Measurements from ENCODE around the gene WDFY2. TPM values are rescaled to one million over a fixed set of nuclear protein-coding genes. Genes with fewer than 3 reads are reported as not detected.
"Not testable (repeated sequence)": the region's sequence is repeated elsewhere in the genome, so short reads cannot be mapped to it uniquely, and the experiment has no call there.

WDFY2 gene
- polyA plus RNA-seq, 1 donor: 19.8 TPM

- no peak for DNase-seq
Measured at GRCh38 chr13:51630288-51630615, 46.0 kb downstream of the WDFY2 start.

- DNase-seq: no peak
Measured at GRCh38 chr13:51632591-51633362, 48.5 kb downstream of the WDFY2 start.

DNA sequence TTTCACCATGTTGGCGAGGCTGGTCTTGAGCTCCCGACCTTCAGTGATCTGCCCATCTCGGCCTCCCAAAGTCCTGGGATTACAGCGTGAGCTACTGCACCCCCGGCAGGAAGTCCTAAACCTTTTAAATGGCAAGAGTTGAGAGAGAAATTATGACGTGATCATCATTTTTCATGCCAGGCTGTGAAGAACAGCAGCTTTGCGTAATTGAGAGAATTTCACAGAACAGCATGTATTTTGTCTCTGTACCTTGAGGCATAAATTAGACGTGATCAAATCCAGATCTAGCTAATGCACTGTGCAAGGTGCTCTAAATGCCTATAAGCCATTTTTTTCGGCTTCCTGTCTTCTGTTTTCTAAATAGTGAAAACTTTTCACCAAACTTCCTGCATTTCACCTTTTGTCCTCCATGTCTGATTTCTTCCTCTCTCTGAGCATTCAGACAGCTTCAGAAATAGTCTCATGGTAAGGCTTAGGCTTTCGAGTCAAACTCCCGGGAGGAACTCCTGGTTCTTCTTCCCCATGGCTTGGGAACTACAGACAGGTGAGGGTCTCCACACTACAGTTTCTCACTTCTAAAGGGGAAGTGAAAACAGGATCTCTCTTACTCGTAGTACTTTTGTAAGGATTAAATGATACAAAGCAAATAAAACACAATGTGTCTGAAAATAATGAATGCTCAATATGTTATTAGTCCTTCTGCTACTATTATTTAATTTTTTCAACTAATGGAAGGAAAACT, 51.0 kb downstream of the WDFY2 start:
- DNase-seq: no peak

DNA sequence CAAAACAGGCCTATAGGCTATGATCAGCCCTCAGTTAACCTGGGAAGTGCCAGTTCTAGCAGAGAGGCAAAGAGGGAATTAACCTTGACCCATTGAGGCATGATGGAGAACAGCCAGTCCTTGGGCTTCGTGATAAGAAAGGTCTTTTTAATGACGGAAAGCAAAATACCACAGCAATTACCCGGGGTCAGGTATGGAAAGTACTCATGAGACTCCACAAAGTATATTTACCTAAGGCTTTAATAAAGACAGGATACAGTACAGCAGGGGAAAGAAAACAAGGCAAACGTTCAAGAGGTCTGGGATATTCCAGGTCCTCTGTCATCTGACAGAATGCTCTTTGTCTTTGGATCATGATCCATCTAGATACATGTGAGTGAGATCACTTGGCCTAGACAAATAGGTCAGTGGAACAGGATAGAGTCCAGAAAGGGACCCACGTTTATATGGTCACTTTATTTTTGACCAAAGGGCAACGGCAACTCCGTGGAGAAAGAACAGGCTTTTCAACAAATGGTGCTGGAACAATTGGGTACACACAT, 52.2 kb downstream of the WDFY2 start:
- DNase-seq: no peak

GRCh38 chr13:51637852-51638215, 53.6 kb downstream of the WDFY2 start:
- DNase-seq: no peak

GRCh38 chr13:51638216-51638871, 54.1 kb downstream of the WDFY2 start:
- DNase-seq: no peak

- no peak for DNase-seq
Measured at GRCh38 chr13:51639171-51639570, 54.9 kb downstream of the WDFY2 start.

DNA sequence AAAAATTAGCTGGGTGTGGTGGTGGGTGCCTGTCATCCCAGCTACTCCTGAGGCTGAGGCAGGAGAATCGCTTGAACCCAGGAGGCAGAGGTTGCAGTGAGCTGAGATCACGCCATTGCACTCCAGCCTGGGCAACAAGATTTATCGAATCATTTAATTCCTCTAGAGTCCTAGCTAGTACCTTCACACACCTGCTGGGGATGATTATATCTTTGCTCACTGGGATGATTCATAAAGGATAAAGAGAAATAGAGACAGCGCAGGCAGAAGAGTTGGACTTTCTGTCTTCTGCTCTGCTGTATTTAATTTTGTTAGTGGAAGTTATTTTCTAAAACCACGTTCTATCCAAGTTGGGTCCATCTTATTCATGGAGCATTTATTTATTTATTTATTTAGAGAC, 56.4 kb downstream of the WDFY2 start:
- DNase-seq: not testable (repeated sequence)

GRCh38 chr13:51643105-51643881, 59.0 kb downstream of the WDFY2 start:
- no peak for DNase-seq

GRCh38 chr13:51643882-51644281, 59.6 kb downstream of the WDFY2 start:
- no peak for DNase-seq

GRCh38 chr13:51644654-51645053, 60.4 kb downstream of the WDFY2 start:
- no peak for DNase-seq

DNA sequence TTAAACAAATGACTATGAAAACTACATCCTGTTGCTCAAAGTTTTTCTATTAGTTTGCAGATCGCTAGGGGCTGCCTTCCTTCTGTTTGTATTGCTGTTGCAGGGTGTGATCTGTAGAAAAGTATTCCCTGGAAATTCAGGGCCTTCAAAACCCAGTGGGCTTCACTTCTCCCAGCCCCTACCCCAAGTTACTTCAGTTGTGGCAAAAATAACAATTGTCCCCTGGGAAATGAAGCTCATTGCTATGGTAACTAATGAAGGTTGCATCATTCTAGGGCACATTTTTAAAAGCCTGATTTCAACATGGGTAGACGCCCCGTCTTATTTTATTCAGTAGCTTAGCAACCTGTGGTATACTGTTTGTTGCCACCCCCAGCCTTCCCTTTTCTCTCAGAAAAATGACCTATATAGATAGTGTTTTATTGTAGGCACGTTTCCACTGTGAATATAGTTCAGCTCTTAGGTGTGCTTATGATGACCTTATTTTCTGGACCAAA, 60.9 kb downstream of the WDFY2 start:
- DNase-seq: no peak

DNA sequence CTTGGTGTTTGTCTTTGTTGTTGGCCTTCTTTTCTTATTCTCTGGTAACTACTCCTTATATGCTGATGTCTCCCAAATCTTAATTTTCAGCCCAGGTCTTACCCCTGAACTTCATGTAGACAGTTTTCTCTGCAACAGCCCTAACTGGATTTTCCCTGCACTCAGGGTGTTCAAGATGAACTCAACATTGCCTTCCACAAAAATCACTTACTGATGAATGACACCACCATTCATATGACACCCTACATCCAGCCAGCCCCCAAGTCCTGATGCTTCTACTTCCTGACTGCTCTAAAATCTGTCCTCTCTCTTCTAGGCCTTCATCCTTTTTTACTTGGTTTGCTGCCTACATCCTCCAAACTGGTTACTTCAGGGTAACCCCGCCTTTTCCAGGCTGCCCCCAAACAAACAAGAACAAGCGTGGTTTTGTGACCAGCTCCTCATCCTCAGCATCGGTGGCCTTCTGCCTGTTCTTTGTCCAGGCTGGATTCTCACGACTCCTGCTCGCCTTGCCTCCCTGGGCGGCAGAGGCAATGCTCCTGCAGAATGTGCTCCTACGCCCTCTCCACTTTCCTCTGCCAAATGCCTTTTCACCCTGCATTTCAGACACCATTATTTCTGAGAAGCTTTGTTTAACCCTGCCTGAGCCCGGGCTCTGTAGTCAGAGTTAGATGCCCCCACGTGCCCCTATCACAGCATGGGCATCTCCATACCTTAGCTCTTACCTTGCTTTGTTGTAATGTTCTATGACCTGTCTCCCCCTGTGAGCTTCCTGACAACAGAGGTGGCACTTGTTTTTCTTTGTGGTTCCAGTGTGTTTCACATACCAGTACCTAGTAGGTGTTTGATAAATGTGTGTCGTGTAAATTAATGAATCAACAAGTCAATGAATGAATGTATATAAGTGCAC, 61.8 kb downstream of the WDFY2 start:
- no peak for DNase-seq

GRCh38 chr13:51647067-51647466, 62.8 kb downstream of the WDFY2 start:
- DNase-seq: no peak

DNA sequence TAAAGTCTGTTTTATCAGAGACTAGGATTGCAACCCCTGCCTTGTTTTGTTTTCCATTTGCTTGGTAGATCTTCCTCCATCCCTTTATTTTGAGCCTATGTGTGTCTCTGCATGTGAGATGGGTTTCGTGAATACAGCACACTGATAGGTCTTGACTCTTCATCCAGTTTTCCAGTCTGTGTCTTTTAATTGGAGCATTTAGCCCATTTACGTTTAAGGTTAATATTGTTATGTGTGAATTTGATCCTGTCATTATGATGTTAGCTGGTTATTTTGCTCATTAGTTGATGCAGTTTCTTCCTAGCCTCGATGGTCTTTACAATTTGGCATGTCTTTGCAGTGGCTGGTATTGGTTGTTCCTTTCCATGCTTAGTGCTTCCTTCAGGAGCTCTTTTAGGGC, 67.9 kb downstream of the WDFY2 start:
- DNase-seq: not testable (repeated sequence)

DNA sequence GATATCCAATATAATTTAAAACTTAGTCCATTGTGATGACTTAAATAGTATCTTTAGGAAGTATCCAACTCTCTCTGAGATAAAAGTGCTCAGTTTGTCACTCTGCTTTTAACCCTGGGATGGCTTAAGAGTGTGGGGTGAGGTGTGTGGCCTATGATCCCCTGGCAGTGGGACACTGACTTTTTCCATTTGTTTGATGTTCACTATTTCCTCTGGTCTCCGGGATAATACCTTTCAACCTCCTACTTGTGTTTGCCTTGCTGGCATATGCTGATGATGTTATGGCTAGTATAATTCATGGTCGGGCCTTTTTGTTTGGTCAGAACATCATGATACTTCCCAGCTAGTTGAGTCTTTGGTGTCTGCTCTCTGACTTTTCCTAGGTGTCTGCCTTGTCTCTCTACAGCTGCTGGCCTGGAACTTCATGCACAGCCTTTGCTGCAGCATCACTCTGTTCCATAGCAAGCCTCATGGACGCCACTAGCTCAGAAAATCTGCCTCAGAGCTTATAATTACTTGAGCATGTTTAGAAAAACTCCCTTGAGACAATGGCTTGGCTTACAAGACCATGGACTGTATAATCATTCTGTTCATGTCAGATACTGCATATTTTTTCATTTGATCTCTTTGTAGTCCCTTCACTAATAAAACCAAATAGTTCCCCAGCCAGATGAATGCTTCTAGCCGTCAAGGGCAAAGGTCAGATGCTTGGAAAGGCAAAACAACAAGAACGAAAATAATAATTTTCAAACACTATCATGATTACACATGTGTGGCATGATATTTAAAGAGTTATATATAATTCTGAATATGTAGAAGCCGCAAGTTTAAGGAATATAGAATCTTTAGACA, 75.2 kb downstream of the WDFY2 start:
- DNase-seq: no peak

GRCh38 chr13:51660813-51661212, 76.6 kb downstream of the WDFY2 start:
- DNase-seq: no peak

GRCh38 chr13:51663973-51664957, 80.0 kb downstream of the WDFY2 start:
- DNase-seq: no peak

DNA sequence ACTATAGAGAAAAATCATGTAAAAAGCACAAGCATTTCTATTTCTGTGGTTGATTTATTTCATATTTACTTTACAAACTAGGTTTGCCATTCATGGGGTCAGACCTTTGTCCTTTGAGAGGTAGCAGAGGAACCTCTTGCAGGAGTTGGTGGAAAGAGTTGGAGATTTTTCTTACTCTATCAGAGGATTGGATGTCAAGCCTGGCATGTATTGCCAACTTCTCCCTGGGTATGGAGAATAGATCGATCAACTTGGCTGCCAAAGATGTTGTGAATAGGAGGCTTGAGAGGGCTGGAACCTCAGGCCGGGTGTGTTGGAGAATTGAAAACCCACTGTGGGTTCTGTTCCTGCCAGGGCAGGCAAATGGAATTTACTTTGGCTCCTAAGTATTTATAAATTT, 81.2 kb downstream of the WDFY2 start:
- DNase-seq: no peak

Data from left kidney (tissue), 2 donors.